HepG2 (cell line): Measurements from ENCODE around the gene IQCK. TPM values are rescaled to one million over a fixed set of nuclear protein-coding genes. Genes with fewer than 3 reads are reported as not detected.

Experiments
- ATAC-seq: fragments of 200-7000 bp; cut with Tn5 transposase; 3 replicates; pipeline ENCODE4 v1.9.1; 2020; ENCODE audit warnings: mild to moderate bottlenecking, moderate library complexity
- BruUV-seq: library from RNA; stranded (reverse); fragments of 400-500 nt; replicated peaks from 2 replicates; lab custom pipeline; 2021; lab: Mats Ljungman, UMichigan
- CTCF ChIA-PET: fragments of 300-600 bp; formaldehyde crosslinking; extraction: SDS; loops from one replicate; lab custom pipeline; 2021; ENCODE audit warnings: low total read pairs, inconsistent platforms, low intra/inter-chr PET ratio; lab: Yijun Ruan, JAX
- POLR2A ChIA-PET: fragments of 350-600 bp; sonication (Branson Sonifier 250); formaldehyde crosslinking; loops from one replicate; lab custom pipeline; 2020; ENCODE audit warnings: antibody characterized with exemption, inconsistent platforms; lab: Yijun Ruan, JAX
- DNase-seq: peaks from one replicate; pipeline ENCODE4 v3.0.0-alpha.2; 2015; ENCODE audit warnings: low spot score
- FAIRE-seq: peaks from 3 replicates; lab custom pipeline; 2011; peaks lifted over from hg19 to GRCh38; lab: Jason Lieb, UNC
- H2AFZ ChIP-seq: one replicate; pipeline ENCODE4 v1.6.1; 2011; ENCODE audit warnings: low read length, inconsistent platforms
- H3K27ac ChIP-seq: fragments of 300-600 bp; 3 replicates; pipeline ENCODE4 v1.8.0; 2011; ENCODE audit warnings: mixed run types, mild to moderate bottlenecking, mixed read lengths, low read length, inconsistent platforms; ENCODE audit not compliant: insufficient read depth; ENCODE audit errors: extremely low read length
- H3K27me3 ChIP-seq, 2 experiments: fragments of 200-600 bp in 1 of 2; 2 replicates in 1 of 2; 3 replicates in 1 of 2; pipeline versions ENCODE4 v1.6.0 to v1.8.0; 2011; ENCODE audit warnings: low read length in 2 of 2, mild to moderate bottlenecking in 2 of 2, moderate library complexity in 2 of 2, inconsistent platforms in 1 of 2; ENCODE audit not compliant: insufficient read depth in 2 of 2, control insufficient read depth in 1 of 2
- H3K36me3 ChIP-seq, 2 experiments: fragments of 200-600 bp in 1 of 2; replicated peaks in 1 of 2; 2 replicates in 1 of 2; 3 replicates in 1 of 2; pipeline versions ENCODE4 v1.5.1 to v1.8.0; 2011; ENCODE audit warnings: low read length in 2 of 2, inconsistent platforms in 1 of 2; ENCODE audit not compliant: insufficient read depth in 2 of 2, control insufficient read depth in 1 of 2
- H3K4me1 ChIP-seq: 2 replicates; pipeline ENCODE4 v1.5.1; 2012; ENCODE audit warnings: low read length, inconsistent platforms; ENCODE audit not compliant: insufficient read depth
- H3K4me2 ChIP-seq: 2 replicates; pipeline ENCODE4 v1.6.0; 2011; ENCODE audit warnings: low read depth, low read length, inconsistent platforms
- H3K4me3 ChIP-seq, 3 experiments: fragments of 200-600 bp in 1 of 3; sonication (generic), shearing (Covaris generic) in 1 of 3; replicated peaks in 1 of 3; 2 replicates each; pipeline ENCODE4 v1.5.1; 2011 to 2016; ENCODE audit warnings: low read length in 3 of 3, inconsistent platforms in 2 of 3, low read depth in 2 of 3, mild to moderate bottlenecking in 2 of 3, control low read depth in 1 of 3, mixed read lengths in 1 of 3; ENCODE audit not compliant: insufficient read depth in 1 of 3
- H3K79me2 ChIP-seq: one replicate; pipeline ENCODE4 v1.6.1; 2011; ENCODE audit warnings: low read length, inconsistent platforms; ENCODE audit not compliant: insufficient read depth
- H3K9ac ChIP-seq: 2 replicates; pipeline ENCODE4 v1.6.0; 2011; ENCODE audit warnings: mild to moderate bottlenecking, low read depth, low read length, inconsistent platforms; ENCODE audit not compliant: insufficient read depth
- H3K9me3 ChIP-seq: 2 replicates; pipeline ENCODE4 v1.5.1; 2012; ENCODE audit warnings: mild to moderate bottlenecking, low read length
- H4K20me1 ChIP-seq: 2 replicates; pipeline ENCODE4 v1.6.0; 2011; ENCODE audit warnings: inconsistent platforms, mild to moderate bottlenecking, low read length, moderate library complexity; ENCODE audit not compliant: insufficient read depth
- ATF3 ChIP-seq: sonication (generic); formaldehyde crosslinking; IDR thresholded peaks from 2 replicates; pipeline ENCODE4 v1.4.0; 2020; ENCODE audit warnings: missing genetic modification reagents
- POLR2G ChIP-seq: fragments of 200-400 bp; formaldehyde crosslinking; IDR thresholded peaks from 2 replicates; pipeline ENCODE4 v1.6.1; 2018; ENCODE audit warnings: mild to moderate bottlenecking, low read depth, low read length, moderate library complexity
- SP5 ChIP-seq: IDR thresholded peaks from 2 replicates; pipeline ENCODE4 v1.6.1; 2016; ENCODE audit warnings: low read depth, borderline replicate concordance
- ZNF281 ChIP-seq: sonication (generic); formaldehyde crosslinking; IDR thresholded peaks from 2 replicates; pipeline ENCODE4 v1.4.0; 2020; ENCODE audit warnings: missing genetic modification reagents, borderline replicate concordance
- ZNF75D ChIP-seq: sonication (generic); formaldehyde crosslinking; IDR thresholded peaks from 2 replicates; pipeline ENCODE4 v1.8.1; 2023; ENCODE audit warnings: missing genetic modification reagents, mild to moderate bottlenecking, borderline replicate concordance
- WGBS: methylation state at CpG from one replicate; pipeline ENCODE4 v1.1.6; 2017; ENCODE audit warnings: low lambda C conversion rate; 5-methylcytosine and 5-hydroxymethylcytosine counted together
- in situ Hi-C: cut with HindIII; loops from 2 replicates; pipeline ENCODE4 v1.10.0; 2017; ENCODE audit warnings: low pct_unique_long_range_greater_than_20kb; ENCODE audit not compliant: extremely low pct_ligation_motif_present
- intact Hi-C: fragments of 100-400 bp; cut with micrococcal nuclease; formaldehyde crosslinking; loops from one replicate; pipeline ENCODE4 v1.10.0; 2022; ENCODE audit not compliant: unreplicated experiment
- polyA plus RNA-seq, 8 experiments: library from polyadenylated mRNA; depleted of rRNA in 3 of 8; stranded (reverse) in 7 of 8; unstranded in 1 of 8; fragments of >200 nt; fragmentation: Illumina TruSeq in 4 of 8; extraction: Trizol in 4 of 8; gene quantifications; 2 replicates each; pipeline versions ENCODE4 v1.2.1 to v1.2.3, GENCODE V29; 2011 to 2016; ENCODE audit warnings: low read depth in 4 of 8, missing spikeins in 1 of 8, mixed read lengths in 1 of 8; ENCODE audit not compliant: insufficient read depth in 1 of 8
- total RNA-seq, 5 experiments: library from RNA; depleted of rRNA; stranded (reverse); fragments of >200 nt; fragmentation: Illumina TruSeq; extraction: Trizol; gene quantifications; 2 replicates each; pipeline ENCODE4 v1.2.3, GENCODE V29; 2016; ENCODE audit warnings: low read depth in 1 of 5
- TF ChIP-seq, protein P1 (sequence below): sonication (generic); formaldehyde crosslinking; IDR thresholded peaks from 2 replicates; pipeline ENCODE4 v1.4.0; 2020; ENCODE audit warnings: low read depth, mild to moderate bottlenecking, missing genetic modification reagents

Gene IQCK
- total and polyA plus RNA-seq, 2 of the 13 experiments (the other 11 are each of a cell fraction or from before 2014, with no cell fraction given): 5.1 to 7.3 TPM

- TF ChIP-seq, protein P1, sequence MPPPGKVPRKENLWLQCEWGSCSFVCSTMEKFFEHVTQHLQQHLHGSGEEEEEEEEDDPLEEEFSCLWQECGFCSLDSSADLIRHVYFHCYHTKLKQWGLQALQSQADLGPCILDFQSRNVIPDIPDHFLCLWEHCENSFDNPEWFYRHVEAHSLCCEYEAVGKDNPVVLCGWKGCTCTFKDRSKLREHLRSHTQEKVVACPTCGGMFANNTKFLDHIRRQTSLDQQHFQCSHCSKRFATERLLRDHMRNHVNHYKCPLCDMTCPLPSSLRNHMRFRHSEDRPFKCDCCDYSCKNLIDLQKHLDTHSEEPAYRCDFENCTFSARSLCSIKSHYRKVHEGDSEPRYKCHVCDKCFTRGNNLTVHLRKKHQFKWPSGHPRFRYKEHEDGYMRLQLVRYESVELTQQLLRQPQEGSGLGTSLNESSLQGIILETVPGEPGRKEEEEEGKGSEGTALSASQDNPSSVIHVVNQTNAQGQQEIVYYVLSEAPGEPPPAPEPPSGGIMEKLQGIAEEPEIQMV (CRISPR knock-in tag): no peak
- TF ChIP-seq ATF3: no peak
- TF ChIP-seq SP5: no peak
Observed at GRCh38 chr16:19709381-19710136, 8.5 kb upstream of the IQCK start (continued).

- H4K20me1 ChIP-seq: peaks cover 4% of the 10 kb centered on the region
- no TSS peak for BruUV-seq
- peaks cover 7% of the 10 kb centered on the region for H3K79me2 ChIP-seq
- intact Hi-C loops (no loop called here), in situ Hi-C loops (no loop called here)
- no peaks in the 10 kb centered on the region for H3K9me3 ChIP-seq
- WGBS: 96% methylated on average over 23 of the region's 23 CpGs
- H3K27ac ChIP-seq: no peak overlapping the region
- TF ChIP-seq ZNF75D (CRISPR knock-in tag): 0 out of 2 replicates have a peak, but pooled peaks have one; percentile 43
- TF ChIP-seq, protein P1 (CRISPR knock-in tag): 0 out of 2 replicates have a peak, but pooled peaks have one; percentile 4
- TF ChIP-seq POLR2G: 0 out of 2 replicates have a peak, but pooled peaks have one; percentile 24
- no peak for TF ChIP-seq ZNF281
- ChIA-PET POLR2A (interaction anchor here (1.5 kb wide), 1 partner anchor 22 kb away, joined by 3 read pairs; no protein-coding TSS in a partner anchor), CTCF (no interaction called here)
- FAIRE-seq (no peak), ATAC-seq (no peak), DNase-seq (no peak)
- no peaks in the 10 kb centered on the region for H3K27me3 ChIP-seq
- peaks cover 48 to 67% of the 10 kb centered on the region in 2 experiments for H3K36me3 ChIP-seq
- no peak overlapping the region for H3K4me3 ChIP-seq
- no peak overlapping the region for H3K9ac ChIP-seq
- H2AFZ ChIP-seq: no peak overlapping the region
- peaks cover 24% of the 10 kb centered on the region for H3K4me1 ChIP-seq
- no peak overlapping the region for H3K4me2 ChIP-seq
Observed at GRCh38 chr16:19710191-19710908, 7.7 kb upstream of the IQCK start.
